Fibroblast of lung (primary cell): ENCODE measurements around the gene PTPDC1. TPM values are rescaled to one million over a fixed set of nuclear protein-coding genes. Genes with fewer than 3 reads are reported as not detected.

Source experiments
- DNase-seq, 2 donors: peaks; one replicate each; pipeline versions ENCODE4 v3.0.0 to v3.0.0-alpha.2; 2010; ENCODE audit warnings: low read depth in 2 of 2
- H2AFZ ChIP-seq: 2 replicates; pipeline ENCODE4 v1.5.1; 2012; ENCODE audit warnings: low read length, control low read depth, inconsistent platforms
- H3K27ac ChIP-seq: 2 replicates; pipeline ENCODE4 v1.5.1; 2011; ENCODE audit warnings: low read length, control low read depth; ENCODE audit not compliant: insufficient read depth
- H3K27me3 ChIP-seq: 2 replicates; pipeline ENCODE4 v1.5.1; 2011; ENCODE audit warnings: mild to moderate bottlenecking, low read length; ENCODE audit not compliant: control insufficient read depth, insufficient read depth
- H3K36me3 ChIP-seq: 2 replicates; pipeline ENCODE4 v1.5.1; 2011; ENCODE audit warnings: low read length; ENCODE audit not compliant: control insufficient read depth, insufficient read depth
- H3K4me1 ChIP-seq: 2 replicates; pipeline ENCODE4 v1.5.1; 2011; ENCODE audit warnings: low read length; ENCODE audit not compliant: control insufficient read depth, insufficient read depth; ENCODE audit errors: extremely low read depth
- H3K4me2 ChIP-seq: 2 replicates; pipeline ENCODE4 v1.5.1; 2011; ENCODE audit warnings: low read length, control low read depth; ENCODE audit not compliant: insufficient read depth; ENCODE audit errors: extremely low read depth
- H3K4me3 ChIP-seq, 4 experiments: fragments of 200-600 bp in 1 of 4; sonication (generic) in 1 of 4; replicated peaks in 1 of 4; 2 replicates each; pipeline ENCODE4 v1.5.1; 2011 to 2016; ENCODE audit warnings: low read length in 4 of 4, low read depth in 3 of 4, mild to moderate bottlenecking in 3 of 4, control low read depth in 2 of 4, inconsistent platforms in 1 of 4, mixed read lengths in 1 of 4; ENCODE audit not compliant: insufficient read depth in 1 of 4; ENCODE audit errors: control extremely low read depth in 1 of 4
- H3K79me2 ChIP-seq: 2 replicates; pipeline ENCODE4 v1.5.1; 2012; ENCODE audit warnings: mild to moderate bottlenecking, low read length, inconsistent platforms; ENCODE audit not compliant: control insufficient read depth, insufficient read depth
- H3K9ac ChIP-seq: 2 replicates; pipeline ENCODE4 v1.5.1; 2011; ENCODE audit warnings: mild to moderate bottlenecking, low read length, control low read depth; ENCODE audit not compliant: insufficient read depth
- H3K9me3 ChIP-seq: 2 replicates; pipeline ENCODE4 v1.5.1; 2012; ENCODE audit warnings: low read depth, low read length; ENCODE audit not compliant: control insufficient read depth, insufficient read depth
- H4K20me1 ChIP-seq: 2 replicates; pipeline ENCODE4 v1.5.1; 2011; ENCODE audit warnings: low read length; ENCODE audit not compliant: control insufficient read depth, insufficient read depth; ENCODE audit errors: extremely low read depth
- CTCF ChIP-seq, 2 donors: IDR thresholded peaks in 1 of 2; conservative IDR thresholded peaks in 1 of 2; 1 replicate in 1 of 2; 2 replicates in 1 of 2; pipeline ENCODE4 v1.5.1; 2011 to 2012; ENCODE audit warnings: low read length in 2 of 2, control low read depth in 1 of 2, inconsistent platforms in 1 of 2, low read depth in 1 of 2, mild to moderate bottlenecking in 1 of 2
- EZH2 ChIP-seq: IDR thresholded peaks from 2 replicates; pipeline ENCODE4 v1.5.1; 2012; ENCODE audit warnings: low read length, control low read depth, mild to moderate bottlenecking; ENCODE audit errors: missing control alignments
- polyA plus RNA-seq, 2 donors: library from polyadenylated mRNA; depleted of rRNA in 1 of 2; stranded (reverse) in 1 of 2; unstranded in 1 of 2; fragments of >200 nt; gene quantifications; 2 replicates each; pipeline ENCODE4 v1.2.1, GENCODE V29; 2011 to 2012; ENCODE audit warnings: missing spikeins in 1 of 2
- total RNA-seq: library from RNA; depleted of rRNA; stranded (reverse); fragments of >200 nt; gene quantifications from 2 replicates; pipeline ENCODE4 v1.2.1, GENCODE V29; 2014

Gene PTPDC1
- total and polyA plus RNA-seq, 2 donors (not counting 1 experiment from before 2014, with no cell fraction given): 4.4 to 7.6 TPM

DNA sequence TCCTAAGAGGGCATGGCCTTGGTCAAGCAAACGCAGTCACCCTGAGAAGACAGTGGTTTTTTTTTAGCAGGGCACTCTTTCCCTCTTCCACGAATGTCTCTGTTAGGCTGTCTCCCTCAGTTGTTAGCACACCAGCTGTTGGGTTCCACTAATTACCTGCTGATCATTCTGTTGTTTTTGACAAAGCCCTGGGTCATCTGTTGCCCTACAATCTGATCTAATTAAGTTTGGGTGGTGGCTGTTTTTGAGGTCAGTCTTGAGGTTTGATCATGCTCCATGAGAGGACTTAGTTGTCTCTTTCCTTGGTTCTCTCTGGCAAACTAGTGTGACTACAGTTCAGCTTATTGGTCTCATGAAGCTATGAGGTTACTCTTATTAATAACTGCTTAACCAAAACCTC lies 5.0 kb upstream of the PTPDC1 start:
- H3K79me2 ChIP-seq: no peaks in the 10 kb centered on the region
- no peaks in the 10 kb centered on the region for H3K36me3 ChIP-seq
- no peak overlapping the region for H3K4me2 ChIP-seq
- no peak overlapping the region for H3K4me3 ChIP-seq
- H2AFZ ChIP-seq: no peak overlapping the region
- no peaks in the 10 kb centered on the region for H3K27me3 ChIP-seq
- TF ChIP-seq CTCF (conservative IDR thresholded peaks at IDR 0.05 in 1 of 2, IDR thresholded peaks at IDR 0.05 in 1 of 2; ENCODE audit: low read depth in 1 of 2, low read length in 2 of 2): no peak
- no peak for TF ChIP-seq EZH2
- no peaks in the 10 kb centered on the region for H4K20me1 ChIP-seq
- H3K9ac ChIP-seq: no peak overlapping the region
- DNase-seq: no peak
- no peaks in the 10 kb centered on the region for H3K4me1 ChIP-seq
- H3K9me3 ChIP-seq: no peaks in the 10 kb centered on the region
- H3K27ac ChIP-seq: no peak overlapping the region

- no peak for TF ChIP-seq EZH2
- TF ChIP-seq CTCF (conservative IDR thresholded peaks at IDR 0.05 in 1 of 2, IDR thresholded peaks at IDR 0.05 in 1 of 2; ENCODE audit: low read depth in 1 of 2, low read length in 2 of 2): no peak
These were observed 4.0 kb upstream of the PTPDC1 start for GRCh38 chr9:94080249-94080648.

GRCh38 chr9:94081435-94081834 lies 2.8 kb upstream of the PTPDC1 start:
- no peak overlapping the region for H3K4me3 ChIP-seq
- H3K4me1 ChIP-seq: peaks cover 4% of the 10 kb centered on the region
- H3K9ac ChIP-seq: no peak overlapping the region
- no peak overlapping the region for H2AFZ ChIP-seq
- H3K36me3 ChIP-seq: no peaks in the 10 kb centered on the region
- H4K20me1 ChIP-seq: no peaks in the 10 kb centered on the region
- H3K4me2 ChIP-seq: no peak overlapping the region
- no peak for TF ChIP-seq CTCF (conservative IDR thresholded peaks at IDR 0.05 in 1 of 2, IDR thresholded peaks at IDR 0.05 in 1 of 2; ENCODE audit: low read depth in 1 of 2, low read length in 2 of 2)
- no peak for TF ChIP-seq EZH2
- no peak overlapping the region for H3K27ac ChIP-seq
- no peak for DNase-seq
- H3K9me3 ChIP-seq: no peaks in the 10 kb centered on the region
- H3K27me3 ChIP-seq: no peaks in the 10 kb centered on the region
- no peaks in the 10 kb centered on the region for H3K79me2 ChIP-seq

More at GRCh38 chr9:94080249-94080648, 4.0 kb upstream of the PTPDC1 start:
- Histone ChIP-seq H3K27ac (no peak overlapping the region), H3K9ac (no peak overlapping the region), H3K4me3 (no peak overlapping the region), H4K20me1 (no peaks in the 10 kb centered on the region), H3K4me2 (no peak overlapping the region), H3K36me3 (no peaks in the 10 kb centered on the region), H3K4me1 (no peaks in the 10 kb centered on the region), H2AFZ (no peak overlapping the region), H3K9me3 (no peaks in the 10 kb centered on the region), H3K27me3 (no peaks in the 10 kb centered on the region), H3K79me2 (no peaks in the 10 kb centered on the region)
- DNase-seq: no peak
